T-helper 2 cell treated with Interferon-gamma antibody and Interleukin-4, amounts not matched to agents 5 μg/mL and 100 μg/mL, for 36 hours (primary cell): Measurements from ENCODE around the gene SDCCAG8.

ENCODE experiments used
- DNase-seq: peaks from one replicate; pipeline ENCODE4 v3.0.0; 2021; ENCODE audit warnings: low spot score
- H3K27ac Mint-ChIP-seq: one replicate; pipeline ENCODE4 v1.8.0; 2021; ENCODE audit warnings: mild to moderate bottlenecking, mixed read lengths
- H3K27me3 Mint-ChIP-seq: one replicate; pipeline ENCODE4 v1.8.0; 2021; ENCODE audit warnings: low read depth, mixed read lengths
- H3K36me3 Mint-ChIP-seq: one replicate; pipeline ENCODE4 v1.8.0; 2021; ENCODE audit warnings: low read depth, mixed read lengths
- H3K4me1 Mint-ChIP-seq: one replicate; pipeline ENCODE4 v1.8.0; 2021; ENCODE audit warnings: low read depth, mixed read lengths
- H3K4me3 Mint-ChIP-seq: one replicate; pipeline ENCODE4 v1.8.0; 2022; ENCODE audit warnings: mild to moderate bottlenecking, moderate library complexity, mixed read lengths
- H3K9me3 Mint-ChIP-seq: one replicate; pipeline ENCODE4 v1.8.0; 2021; ENCODE audit warnings: mixed read lengths

Gene SDCCAG8

DNA sequence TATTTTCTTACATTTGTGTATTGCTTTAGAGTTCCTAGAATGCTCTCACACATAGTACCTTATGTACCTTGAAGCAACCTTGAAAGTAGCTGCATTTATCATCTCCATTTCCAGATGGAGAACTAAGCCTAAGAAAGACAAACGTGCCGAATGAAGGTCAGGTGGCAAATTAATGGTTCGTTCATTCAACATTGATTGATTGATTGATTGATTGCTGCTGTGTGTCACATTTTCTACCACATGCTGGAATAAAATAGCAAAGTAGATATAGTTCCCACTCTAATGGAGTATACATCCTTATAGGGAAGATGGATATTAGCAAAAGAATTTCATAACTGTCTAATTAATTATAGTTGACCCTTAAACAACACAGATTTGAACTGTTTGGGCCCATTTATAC lies 172.2 kb downstream of the SDCCAG8 start:
- peaks cover 14% of the 10 kb centered on the region for H3K36me3 Mint-ChIP-seq
- H3K27me3 Mint-ChIP-seq = no peaks in the 10 kb centered on the region
- H3K9me3 Mint-ChIP-seq = no peaks in the 10 kb centered on the region
- H3K4me1 Mint-ChIP-seq = peaks cover 3% of the 10 kb centered on the region
- H3K27ac Mint-ChIP-seq = no peak overlapping the region
- H3K4me3 Mint-ChIP-seq = no peak overlapping the region
- no peak for DNase-seq

DNA sequence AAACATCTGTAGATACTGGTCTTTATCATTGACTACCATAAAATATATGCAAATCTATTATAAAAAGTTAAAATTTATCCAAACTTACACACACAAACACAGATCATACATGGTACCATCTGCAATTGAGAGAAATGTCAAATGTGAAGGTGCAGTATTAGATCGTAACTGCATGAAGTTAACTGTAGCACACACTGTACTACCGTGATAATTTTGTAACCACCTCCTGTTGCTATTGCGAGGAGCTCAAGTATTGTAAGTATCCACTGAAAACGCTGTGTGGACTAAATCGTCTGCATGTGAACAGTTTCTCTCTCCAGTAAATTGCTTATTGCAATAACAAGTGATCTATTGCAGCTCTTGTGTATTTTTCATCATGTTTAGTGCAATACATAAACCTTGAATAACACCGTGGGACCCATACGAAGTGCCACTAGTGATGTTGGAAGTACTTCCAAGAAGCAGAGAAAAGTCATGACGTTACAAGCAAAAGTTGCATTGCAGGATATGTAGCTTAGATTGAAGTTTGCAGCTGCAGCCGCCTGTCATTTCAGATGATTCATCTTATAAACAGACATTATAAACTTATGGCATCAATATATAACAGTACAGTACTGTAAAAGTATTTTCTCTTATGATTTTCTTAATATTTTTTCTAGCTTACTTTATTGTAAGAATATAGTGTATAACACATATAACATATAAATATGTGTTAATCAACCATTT lies 172.9 kb downstream of the SDCCAG8 start:
- Mint-ChIP-seq H3K4me1 (peaks cover 5% of the 10 kb centered on the region), H3K4me3 (no peak overlapping the region), H3K9me3 (no peaks in the 10 kb centered on the region), H3K27ac (no peak overlapping the region), H3K36me3 (peaks cover 14% of the 10 kb centered on the region), H3K27me3 (no peaks in the 10 kb centered on the region)
- no peak for DNase-seq

DNA sequence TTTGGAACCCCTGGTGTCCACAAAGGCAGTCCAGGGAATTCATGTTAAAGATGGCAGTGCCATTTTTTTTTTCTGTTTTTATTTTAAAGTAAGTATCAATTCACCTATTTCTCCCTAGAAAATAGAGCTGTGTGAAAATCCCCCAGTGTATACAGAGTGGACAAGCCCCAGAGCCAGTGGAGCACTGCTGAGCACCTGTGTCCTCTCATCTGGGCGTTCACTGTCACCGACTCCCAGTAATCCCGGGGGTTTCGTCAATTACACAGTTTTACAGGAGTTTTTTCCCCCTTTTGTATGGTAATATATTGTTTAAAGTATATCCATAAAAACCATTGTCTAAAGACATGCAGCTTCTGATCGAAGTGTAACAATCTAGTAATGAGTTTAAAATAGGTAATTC lies 175.8 kb downstream of the SDCCAG8 start:
- no peak for DNase-seq
- no peaks in the 10 kb centered on the region for H3K27me3 Mint-ChIP-seq
- peaks cover 10% of the 10 kb centered on the region for H3K36me3 Mint-ChIP-seq
- H3K9me3 Mint-ChIP-seq = no peaks in the 10 kb centered on the region
- H3K4me1 Mint-ChIP-seq = peaks cover 8% of the 10 kb centered on the region
- no peak overlapping the region for H3K4me3 Mint-ChIP-seq
- no peak overlapping the region for H3K27ac Mint-ChIP-seq

DNA sequence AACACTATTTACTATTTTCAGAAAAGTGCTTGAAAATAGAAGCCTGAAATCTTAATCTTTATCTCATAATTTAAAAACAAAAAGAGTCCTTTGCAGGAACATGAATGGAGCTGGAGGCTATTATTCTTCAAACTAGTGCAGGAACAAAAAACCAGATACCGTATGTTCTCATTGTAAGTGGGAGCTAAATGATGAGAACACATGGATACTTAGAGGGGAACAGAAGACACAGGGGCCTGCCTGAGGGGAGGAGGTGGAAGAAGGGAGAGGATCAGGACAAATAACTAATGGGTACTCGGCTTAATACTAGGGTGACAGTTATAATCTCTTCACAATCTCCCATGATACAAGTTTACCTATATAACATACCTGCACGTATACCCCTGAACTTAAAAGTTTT lies 176.3 kb downstream of the SDCCAG8 start:
- Mint-ChIP-seq H3K27ac (no peak overlapping the region), H3K36me3 (peaks cover 6% of the 10 kb centered on the region), H3K9me3 (no peaks in the 10 kb centered on the region), H3K4me3 (no peak overlapping the region), H3K4me1 (peaks cover 8% of the 10 kb centered on the region), H3K27me3 (no peaks in the 10 kb centered on the region)
- DNase-seq = no peak

DNA sequence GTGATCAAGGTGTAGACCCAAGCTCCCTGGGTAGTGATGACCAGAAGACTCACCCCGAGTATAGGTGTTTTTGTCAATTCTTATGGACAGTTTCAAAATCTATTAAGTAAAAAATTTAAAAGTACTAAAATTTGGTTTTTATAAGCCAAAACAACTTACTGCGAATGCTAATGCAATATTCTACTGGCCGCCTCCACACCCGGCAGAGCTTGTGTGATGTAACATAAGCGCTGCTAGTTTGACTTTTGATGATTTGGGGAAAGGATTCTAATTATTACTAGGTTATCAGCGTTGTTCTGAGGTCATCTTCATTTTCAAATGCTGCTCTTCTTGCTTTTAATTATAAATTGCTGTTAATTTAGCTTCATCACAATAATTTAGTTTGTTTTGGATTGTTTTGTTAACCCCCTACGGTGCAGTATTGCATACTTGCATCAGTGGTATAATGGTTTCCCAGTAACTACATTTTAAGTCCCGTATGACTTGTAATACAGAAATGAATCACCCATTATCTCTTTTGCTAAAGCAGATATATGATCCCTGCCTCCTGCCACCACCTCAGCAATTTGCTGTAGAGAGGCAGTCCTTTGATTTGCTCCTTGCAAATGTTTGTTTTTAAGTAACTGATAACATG lies 178.0 kb downstream of the SDCCAG8 start:
- Mint-ChIP-seq H3K27ac (no peak overlapping the region), H3K4me3 (no peak overlapping the region), H3K9me3 (no peaks in the 10 kb centered on the region), H3K36me3 (peaks cover 4% of the 10 kb centered on the region), H3K4me1 (peaks cover 8% of the 10 kb centered on the region), H3K27me3 (no peaks in the 10 kb centered on the region)
- no peak for DNase-seq

DNA sequence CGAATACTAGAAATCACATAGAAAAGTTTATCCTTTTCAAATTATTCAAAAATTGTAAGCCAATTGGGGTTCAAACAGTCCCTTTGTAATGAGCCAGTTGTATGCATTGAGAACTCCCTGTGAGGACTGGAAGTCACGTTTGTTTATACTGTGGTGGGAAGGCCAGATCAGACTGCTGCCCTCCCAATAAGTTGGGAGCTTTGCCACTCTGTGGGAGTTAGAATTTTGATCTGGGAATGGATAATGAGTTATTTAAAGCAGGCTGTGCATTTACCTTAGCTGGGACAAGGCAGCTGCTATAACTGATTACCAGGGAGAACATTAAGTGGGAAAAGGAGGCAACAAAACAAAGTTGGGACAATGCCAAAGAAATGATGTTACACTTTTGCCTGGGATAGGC lies 178.8 kb downstream of the SDCCAG8 start:
- no peak overlapping the region for H3K4me3 Mint-ChIP-seq
- no peak for DNase-seq
- no peaks in the 10 kb centered on the region for H3K27me3 Mint-ChIP-seq
- H3K9me3 Mint-ChIP-seq = no peaks in the 10 kb centered on the region
- H3K36me3 Mint-ChIP-seq = peaks cover 4% of the 10 kb centered on the region
- H3K27ac Mint-ChIP-seq = no peak overlapping the region
- peaks cover 8% of the 10 kb centered on the region for H3K4me1 Mint-ChIP-seq

DNA sequence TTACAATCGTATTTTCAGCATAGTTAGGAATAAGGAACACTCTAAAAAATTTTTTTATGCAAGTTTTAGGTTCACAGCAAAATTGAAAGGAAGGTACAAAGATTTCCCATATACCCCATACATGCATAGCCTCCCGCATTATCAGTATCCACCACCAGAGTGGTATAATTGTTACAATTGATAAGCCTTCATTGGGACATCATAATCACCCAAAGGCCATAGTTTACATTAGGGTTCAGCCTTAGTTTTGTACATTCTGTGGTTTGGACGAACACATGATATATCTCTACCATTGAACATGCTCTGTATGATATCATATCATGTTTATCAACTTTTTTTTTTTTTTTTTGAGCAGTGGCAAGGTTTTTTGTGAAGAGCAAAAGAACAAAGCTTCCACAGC lies 180.0 kb downstream of the SDCCAG8 start:
- Mint-ChIP-seq H3K27me3 (no peaks in the 10 kb centered on the region), H3K4me3 (no peak overlapping the region), H3K4me1 (peaks cover 11% of the 10 kb centered on the region), H3K9me3 (no peaks in the 10 kb centered on the region), H3K27ac (no peak overlapping the region), H3K36me3 (no peaks in the 10 kb centered on the region)
- DNase-seq = no peak

DNA sequence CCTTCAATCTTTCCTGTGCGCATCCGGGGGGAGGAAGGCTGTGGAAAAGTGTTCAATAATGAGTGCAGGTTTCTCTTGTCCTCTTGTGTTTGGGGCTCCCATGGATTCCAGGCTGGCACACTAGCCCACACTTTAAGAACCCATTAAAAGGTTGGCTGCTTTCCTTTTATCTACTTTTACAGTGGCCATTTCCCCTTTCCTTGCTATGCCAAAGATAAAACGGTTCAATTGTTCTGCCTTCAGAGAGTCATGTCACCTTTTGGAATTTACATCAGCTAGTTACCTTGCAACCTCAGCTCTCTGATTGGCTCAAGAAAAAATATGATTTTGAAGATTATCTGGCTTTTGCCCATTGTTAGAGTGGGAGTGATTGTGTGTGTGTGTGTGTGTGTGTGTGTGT lies 182.3 kb downstream of the SDCCAG8 start:
- H3K4me3 Mint-ChIP-seq = no peak overlapping the region
- no peaks in the 10 kb centered on the region for H3K27me3 Mint-ChIP-seq
- H3K9me3 Mint-ChIP-seq = no peaks in the 10 kb centered on the region
- DNase-seq = no peak
- peaks cover 11% of the 10 kb centered on the region for H3K4me1 Mint-ChIP-seq
- no peaks in the 10 kb centered on the region for H3K36me3 Mint-ChIP-seq
- no peak overlapping the region for H3K27ac Mint-ChIP-seq

DNA sequence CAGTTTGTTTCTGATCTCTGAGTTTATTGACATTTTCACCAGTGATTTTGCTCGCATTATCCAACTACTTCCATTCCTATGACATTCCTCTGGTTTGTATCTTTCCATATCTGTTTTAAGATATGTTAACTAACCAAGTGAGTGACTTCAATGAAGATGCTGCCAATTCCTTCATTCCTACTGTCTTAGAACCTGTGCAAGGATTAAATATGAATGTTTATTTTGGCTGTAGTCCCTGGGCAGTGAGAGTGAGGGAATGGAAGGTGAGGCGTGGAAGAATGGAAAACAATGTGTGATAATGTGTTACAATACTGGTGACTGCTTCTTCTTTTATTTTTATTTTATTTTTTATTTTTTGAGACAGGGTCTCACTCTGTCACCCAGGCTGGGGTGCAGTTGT lies 183.0 kb downstream of the SDCCAG8 start:
- no peaks in the 10 kb centered on the region for H3K9me3 Mint-ChIP-seq
- no peak for DNase-seq
- H3K27ac Mint-ChIP-seq = no peak overlapping the region
- H3K36me3 Mint-ChIP-seq = no peaks in the 10 kb centered on the region
- no peaks in the 10 kb centered on the region for H3K27me3 Mint-ChIP-seq
- H3K4me1 Mint-ChIP-seq = peaks cover 12% of the 10 kb centered on the region
- no peak overlapping the region for H3K4me3 Mint-ChIP-seq

DNA sequence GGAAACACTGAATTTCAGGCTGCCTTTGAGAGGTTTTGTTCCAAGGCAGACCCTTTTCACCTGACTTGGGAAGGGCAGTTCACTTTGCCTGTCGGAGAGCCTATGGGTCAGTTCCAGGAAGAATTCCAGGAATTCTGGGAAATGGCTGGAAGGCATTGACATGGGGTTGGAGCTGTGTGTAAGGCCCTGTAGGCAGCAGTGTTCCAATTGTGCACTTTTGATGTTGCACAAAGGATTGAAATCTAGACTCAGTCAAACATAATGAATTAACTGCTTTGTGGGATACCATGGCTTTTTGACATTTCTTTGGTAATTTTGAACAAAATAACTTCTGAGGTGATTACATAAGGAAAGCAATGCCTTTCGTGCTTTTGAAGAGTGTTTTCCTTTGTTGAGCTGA lies 184.6 kb downstream of the SDCCAG8 start:
- DNase-seq = no peak
- peaks cover 9% of the 10 kb centered on the region for H3K4me1 Mint-ChIP-seq

DNA sequence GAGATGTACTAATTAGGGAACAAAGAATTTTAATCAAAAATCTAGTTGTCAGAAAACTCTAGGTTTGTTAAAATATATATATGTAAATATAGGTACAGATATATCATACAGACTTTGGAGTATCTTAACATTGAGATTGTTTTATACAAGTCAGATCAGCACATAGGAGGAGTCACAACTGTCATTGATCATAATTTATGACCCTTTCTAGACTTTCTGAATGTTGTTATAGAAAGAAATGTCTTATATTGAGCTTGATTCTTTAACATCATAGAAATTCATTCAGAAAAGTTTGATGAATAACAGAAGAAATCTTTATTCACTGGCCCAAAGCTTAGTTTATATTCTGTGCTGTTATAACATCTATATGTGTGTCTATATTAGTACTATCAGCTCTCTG lies 185.8 kb downstream of the SDCCAG8 start:
- Mint-ChIP-seq H3K9me3 (no peaks in the 10 kb centered on the region), H3K4me1 (peaks cover 9% of the 10 kb centered on the region), H3K27ac (no peak overlapping the region), H3K36me3 (no peaks in the 10 kb centered on the region), H3K4me3 (no peak overlapping the region), H3K27me3 (no peaks in the 10 kb centered on the region)
- DNase-seq = no peak

More for the DNA sequence above, 184.6 kb downstream of the SDCCAG8 start:
- H3K9me3 Mint-ChIP-seq = no peaks in the 10 kb centered on the region
- H3K36me3 Mint-ChIP-seq = no peaks in the 10 kb centered on the region
- no peak overlapping the region for H3K27ac Mint-ChIP-seq
- no peaks in the 10 kb centered on the region for H3K27me3 Mint-ChIP-seq
- no peak overlapping the region for H3K4me3 Mint-ChIP-seq

DNA sequence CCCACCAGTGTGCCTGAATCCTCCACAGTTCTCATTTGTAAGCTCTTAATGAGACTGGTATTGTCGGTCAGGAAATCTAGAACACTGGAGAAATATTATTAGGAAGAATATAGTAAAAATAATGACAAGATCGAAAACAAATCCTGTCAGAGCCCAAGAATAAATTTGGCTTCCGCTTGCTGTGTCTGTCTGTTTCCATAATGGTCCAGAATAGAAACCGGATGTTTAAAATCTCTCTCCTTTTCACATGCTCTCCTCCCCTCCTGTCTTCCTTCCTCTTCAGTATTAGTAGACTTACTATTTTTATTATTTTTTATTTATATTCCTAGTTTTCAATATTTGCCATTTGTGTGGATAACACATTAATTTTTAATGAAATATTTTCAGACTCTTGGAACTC lies 187.7 kb downstream of the SDCCAG8 start:
- DNase-seq = no peak
- Mint-ChIP-seq H3K4me3 (no peak overlapping the region), H3K9me3 (no peaks in the 10 kb centered on the region), H3K36me3 (no peaks in the 10 kb centered on the region), H3K27ac (no peak overlapping the region), H3K27me3 (no peaks in the 10 kb centered on the region), H3K4me1 (peaks cover 21% of the 10 kb centered on the region)

DNA sequence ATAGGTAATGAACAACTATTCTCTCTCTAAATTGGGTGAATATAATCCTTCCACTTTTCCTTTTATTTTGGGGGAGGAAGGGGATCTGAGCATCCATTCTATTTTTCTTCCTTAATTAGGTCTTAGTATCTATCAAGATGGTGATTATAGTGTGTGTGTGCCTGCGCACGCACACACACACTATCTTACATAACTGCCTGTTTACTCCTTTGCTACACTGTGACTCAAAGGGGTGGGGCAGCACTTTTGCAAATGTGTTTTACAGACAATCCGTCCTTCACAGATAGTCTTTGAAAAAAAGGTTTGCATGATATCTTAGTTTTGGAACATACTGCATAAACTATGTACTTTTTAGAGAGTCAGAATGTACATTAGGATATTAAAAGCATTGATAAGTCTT lies 191.5 kb downstream of the SDCCAG8 start:
- Mint-ChIP-seq H3K9me3 (no peaks in the 10 kb centered on the region), H3K4me3 (no peak overlapping the region), H3K36me3 (no peaks in the 10 kb centered on the region), H3K4me1 (peaks cover 17% of the 10 kb centered on the region), H3K27ac (no peak overlapping the region), H3K27me3 (no peaks in the 10 kb centered on the region)
- DNase-seq = no peak

DNA sequence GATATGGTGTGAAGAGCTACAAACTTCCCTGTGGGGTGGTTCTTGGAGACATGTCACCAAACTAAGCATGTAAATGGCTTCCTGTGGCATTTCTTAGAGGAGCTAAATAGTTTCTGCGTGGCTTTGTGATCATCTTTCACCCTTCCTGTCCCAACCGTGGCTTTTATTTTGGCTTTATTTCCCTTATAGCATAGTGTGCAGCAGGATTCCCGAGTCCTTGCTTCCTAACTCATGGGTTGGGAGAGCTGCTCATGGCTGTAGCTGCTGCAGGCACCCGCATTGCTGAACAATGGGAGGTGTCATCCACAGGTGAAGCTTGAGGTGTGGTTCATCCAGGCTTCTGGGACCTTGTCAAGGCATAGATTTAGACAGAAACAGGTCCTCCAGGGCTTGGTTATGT lies 192.0 kb downstream of the SDCCAG8 start:
- H3K9me3 Mint-ChIP-seq = no peaks in the 10 kb centered on the region
- no peaks in the 10 kb centered on the region for H3K27me3 Mint-ChIP-seq
- H3K36me3 Mint-ChIP-seq = no peaks in the 10 kb centered on the region
- peak overlapping the region; percentile 27 for H3K4me3 Mint-ChIP-seq
- peaks cover 17% of the 10 kb centered on the region for H3K4me1 Mint-ChIP-seq
- H3K27ac Mint-ChIP-seq = no peak overlapping the region
- no peak for DNase-seq

DNA sequence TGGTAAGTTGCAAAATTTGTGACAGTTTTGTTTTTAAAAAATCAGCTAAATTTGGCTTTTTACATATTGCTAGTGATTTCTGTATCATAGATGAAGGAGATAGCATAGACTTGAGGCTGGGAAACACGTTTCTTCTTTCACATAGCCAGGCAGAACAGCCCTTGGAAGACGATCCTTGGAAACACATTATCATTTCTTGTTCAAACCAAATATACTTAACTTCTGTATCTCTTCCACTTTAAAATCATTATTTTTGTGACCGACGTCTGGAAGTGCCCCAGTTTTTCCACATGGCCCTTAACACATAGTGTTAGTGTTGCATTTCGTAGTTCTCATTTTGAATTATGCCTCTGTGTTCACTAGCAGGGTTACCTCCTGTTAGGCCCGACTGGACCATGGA lies 193.5 kb downstream of the SDCCAG8 start:
- H3K27me3 Mint-ChIP-seq = no peaks in the 10 kb centered on the region
- peaks cover 14% of the 10 kb centered on the region for H3K4me1 Mint-ChIP-seq
- H3K9me3 Mint-ChIP-seq = no peaks in the 10 kb centered on the region
- H3K4me3 Mint-ChIP-seq = no peak overlapping the region
- no peak overlapping the region for H3K27ac Mint-ChIP-seq
- DNase-seq = no peak
- no peaks in the 10 kb centered on the region for H3K36me3 Mint-ChIP-seq
